SK-N-DZ (cell line): ENCODE results near the gene TNP2.

ENCODE experiments used
- DNase-seq: peaks from one replicate; pipeline ENCODE4 v3.0.0-alpha.2; 2015; ENCODE audit warnings: low spot score

TNP2 gene

DNA sequence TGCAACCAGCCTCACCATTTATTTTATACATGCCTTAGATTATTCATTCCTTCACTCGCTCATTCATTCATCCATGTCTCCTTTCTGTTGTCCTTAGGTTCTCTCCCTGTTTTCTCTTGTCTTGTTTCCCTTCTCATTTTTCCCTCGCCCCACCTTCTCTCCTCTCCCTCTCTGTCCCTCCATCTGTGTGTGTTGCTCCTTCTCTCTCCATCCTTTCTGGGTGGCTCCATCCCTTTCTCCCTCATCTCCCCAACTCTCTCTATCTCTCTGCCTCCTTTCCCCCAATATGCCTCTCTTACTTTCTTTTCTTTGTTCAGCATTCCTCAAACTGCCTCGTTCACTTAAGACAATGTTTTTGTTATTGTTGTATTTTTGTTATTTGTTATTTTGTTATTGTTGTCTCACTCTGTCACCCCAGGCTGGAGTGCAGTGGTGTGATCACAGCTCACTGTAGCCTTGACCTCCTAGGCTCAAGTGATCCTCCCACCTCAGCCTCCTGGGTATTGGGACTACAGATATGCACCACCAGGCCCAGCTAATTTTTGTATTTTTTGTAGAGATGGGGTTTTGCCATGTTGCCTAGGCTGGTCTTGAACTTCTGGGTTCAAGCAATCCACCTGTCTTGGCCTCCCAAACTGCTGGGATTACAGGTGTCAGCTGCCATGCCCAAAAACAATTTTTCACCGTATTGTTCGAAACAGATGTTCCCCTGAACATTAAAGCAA, 27.5 kb downstream of the TNP2 start:
- DNase-seq = no peak

- no peak for DNase-seq
These were observed 28.3 kb downstream of the TNP2 start for GRCh38 chr16:11240636-11241473.

DNA sequence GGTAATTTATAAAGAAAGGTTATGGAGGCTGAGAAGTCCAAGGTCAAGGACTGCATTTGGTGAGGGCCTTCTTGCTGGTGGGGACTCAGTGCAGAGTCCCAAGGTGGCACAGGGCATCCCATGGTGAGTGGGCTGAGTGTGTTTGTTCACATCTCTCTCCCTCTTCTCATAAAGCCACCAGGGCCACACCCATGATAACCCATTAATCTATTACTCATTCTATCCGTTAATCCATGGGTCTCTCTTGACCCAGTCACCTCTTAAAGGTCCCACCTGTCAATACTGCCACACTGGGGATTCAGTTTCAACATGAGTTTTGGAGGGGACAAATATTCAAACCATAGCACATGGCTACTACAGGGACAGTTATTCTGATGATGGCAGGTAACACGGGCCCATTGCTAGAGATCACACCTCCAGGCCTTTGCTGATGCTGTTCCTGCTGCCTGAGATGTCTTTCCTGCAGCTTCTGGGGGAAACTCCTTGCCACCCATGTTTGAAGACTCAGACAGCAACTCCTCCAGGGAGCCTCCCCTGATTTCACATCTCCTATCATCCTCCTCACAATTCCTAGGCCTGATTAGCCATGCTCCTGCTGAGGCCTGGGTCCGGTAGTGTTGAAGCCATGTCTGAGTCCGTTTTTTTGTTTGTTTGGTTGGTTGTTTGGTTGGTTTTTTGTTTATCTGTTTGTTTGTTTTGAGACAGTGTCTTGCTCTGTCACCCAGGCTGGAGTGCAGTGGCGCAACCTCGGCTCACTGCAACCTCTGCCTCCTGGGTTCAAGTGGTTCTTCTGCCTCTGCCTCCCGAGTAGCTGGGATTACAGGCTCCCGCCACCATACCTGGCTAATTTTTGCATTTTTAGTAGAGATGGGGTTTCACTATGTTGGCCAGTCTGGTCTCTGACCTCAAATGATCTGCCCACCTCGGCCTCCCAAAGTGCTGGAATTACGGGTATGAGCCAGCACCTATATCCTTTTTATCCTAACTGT, 29.2 kb downstream of the TNP2 start:
- no peak for DNase-seq

- peak; percentile 45 for DNase-seq
These were observed 30.6 kb downstream of the TNP2 start for GRCh38 chr16:11238272-11239202.

GRCh38 chr16:11236461-11237254, 32.5 kb downstream of the TNP2 start:
- no peak for DNase-seq

GRCh38 chr16:11235703-11235991, 33.5 kb downstream of the TNP2 start:
- DNase-seq = no peak

GRCh38 chr16:11234884-11235702, 34.0 kb downstream of the TNP2 start:
- DNase-seq = no peak

DNA sequence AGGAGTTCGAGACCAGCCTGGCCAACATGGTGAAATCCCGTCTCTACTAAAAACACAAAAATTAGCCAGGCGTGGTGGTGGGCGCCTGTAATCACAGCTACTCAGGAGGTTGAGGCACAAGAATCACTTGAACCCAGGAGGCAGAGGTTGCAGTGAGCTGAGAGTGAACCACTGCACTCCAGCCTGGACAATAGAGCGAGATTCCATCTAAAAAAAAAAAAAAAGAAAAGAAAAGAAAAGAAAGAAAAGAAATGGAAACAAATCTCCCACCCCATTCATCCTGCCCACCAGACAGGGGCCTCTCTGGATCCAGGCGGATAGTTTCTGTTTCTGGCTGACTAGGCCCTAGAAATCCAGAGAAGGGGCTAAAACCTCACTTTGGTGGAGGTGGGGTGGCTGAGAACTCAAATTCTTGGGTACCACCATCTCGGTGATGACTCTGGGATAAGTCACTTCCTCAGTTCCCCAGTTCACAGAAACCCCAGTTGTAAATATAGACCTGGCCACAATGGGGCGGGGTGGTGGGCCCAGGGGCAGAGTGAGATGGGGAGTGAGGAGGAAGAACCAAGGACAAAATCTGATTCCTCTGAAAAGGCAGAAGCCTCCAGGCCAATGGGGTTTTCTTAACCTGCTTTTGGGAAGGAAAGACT, 35.3 kb downstream of the TNP2 start:
- no peak for DNase-seq

DNA sequence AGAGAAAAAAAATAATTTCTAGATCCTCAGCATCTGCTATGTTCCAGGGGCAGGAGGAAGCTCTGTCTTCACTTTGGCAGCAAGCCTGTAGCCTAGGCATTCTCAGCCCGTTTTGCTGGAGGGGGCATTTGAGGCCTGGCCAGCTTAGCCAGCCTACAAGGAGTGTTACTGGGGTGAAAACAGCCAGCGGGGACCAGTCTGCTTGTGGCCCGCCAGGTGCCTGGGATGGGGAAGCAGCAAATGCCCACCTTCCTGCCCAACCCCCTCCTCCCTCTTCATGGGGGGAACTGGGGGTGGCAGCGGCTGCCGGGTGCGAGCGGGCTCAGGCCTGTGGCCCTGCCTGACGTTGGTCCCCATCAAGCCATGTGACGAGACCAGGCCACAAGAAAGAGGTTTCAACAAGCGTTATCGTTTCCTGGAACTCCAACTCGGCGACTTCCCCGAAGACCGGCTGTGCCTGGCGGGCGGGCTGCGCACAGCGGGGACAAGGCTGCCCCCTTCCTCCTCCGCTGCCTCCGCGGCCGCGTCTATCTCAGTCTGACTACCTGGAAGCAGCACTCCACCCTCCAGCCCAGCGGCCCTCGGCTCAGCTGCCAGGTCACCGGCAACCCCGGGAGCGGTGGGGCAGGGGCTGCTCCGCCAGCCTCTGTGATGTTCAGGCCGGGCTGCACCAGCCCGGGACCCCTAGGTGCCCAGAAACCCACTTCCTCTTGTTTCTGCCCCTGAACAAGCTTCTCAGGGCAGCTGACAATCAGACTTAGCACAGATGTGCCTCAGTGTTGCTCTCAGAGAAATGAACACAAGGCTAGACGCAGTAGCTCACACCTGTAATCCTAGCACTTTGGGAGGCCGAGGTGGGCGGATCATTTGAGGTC, 36.0 kb downstream of the TNP2 start:
- DNase-seq = no peak

- no peak for DNase-seq
These were observed 36.7 kb downstream of the TNP2 start for GRCh38 chr16:11232302-11232851.

DNA sequence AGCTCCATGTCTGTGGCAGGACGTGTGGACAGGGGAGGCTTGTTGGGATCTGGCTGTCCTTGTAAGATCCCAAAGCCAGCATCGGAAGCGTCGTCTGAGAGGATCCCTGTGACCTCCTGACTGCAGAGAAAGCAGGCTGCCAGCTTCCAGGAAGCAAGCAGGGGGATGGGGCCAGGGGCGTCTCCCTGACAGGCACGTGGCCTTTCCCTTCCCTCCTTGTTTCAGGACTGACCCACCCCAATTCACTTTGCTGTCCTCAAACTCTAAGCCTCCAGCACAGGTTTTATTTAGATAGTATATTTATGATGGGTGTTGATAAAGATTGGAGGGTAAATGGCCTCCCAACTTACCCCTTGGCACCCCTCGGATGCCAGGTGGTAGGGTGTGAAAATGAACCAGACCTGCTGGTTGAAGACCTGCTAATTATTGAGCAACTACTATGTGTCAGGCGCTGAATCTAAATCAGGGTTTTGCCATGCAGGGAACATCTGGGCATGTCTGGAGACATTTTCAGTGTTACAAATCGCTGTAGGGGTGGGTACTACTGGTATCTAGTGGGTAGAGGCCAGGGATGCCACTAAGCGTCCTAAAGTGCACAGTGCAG, 37.7 kb downstream of the TNP2 start:
- no peak for DNase-seq

DNA sequence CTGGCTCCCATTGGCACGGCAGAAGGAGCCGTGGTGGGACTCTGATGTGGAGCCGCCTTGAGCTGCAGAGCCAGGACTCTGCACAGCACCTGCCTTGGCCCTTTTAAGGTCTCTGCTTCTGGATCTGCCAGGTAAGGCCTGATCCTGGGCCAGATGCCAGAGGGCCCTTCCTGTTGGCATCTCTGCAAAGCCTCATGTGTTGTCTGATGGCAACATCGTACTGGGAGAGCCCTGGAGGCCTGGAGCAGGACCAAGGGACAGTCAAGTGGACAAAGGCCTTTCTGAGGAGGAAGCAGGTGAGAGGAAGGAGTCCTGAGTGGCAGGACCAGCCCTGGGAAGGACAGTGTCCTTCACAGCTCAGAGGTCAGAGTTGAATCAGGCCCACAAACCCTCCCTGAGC, 39.2 kb downstream of the TNP2 start:
- no peak for DNase-seq

DNA sequence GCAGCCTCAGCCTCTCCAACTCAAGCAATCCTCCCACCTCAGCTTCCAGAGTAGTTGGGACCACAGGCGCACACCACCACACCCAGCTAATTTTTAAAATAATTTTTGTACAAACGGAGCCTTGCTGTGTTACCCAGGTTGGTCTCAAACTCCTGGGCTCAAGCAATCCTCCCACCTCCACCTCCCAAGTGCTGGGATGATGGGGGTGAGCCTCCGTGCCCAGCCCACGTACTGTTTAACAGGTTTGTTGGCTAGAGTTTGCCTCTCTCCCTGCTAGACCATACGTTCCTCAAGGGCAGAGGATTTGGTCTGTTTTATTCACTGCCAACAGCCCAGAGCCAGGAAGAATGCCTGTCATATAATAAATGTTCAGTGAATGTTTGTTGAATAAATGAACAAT, 39.7 kb downstream of the TNP2 start:
- DNase-seq = no peak

DNA sequence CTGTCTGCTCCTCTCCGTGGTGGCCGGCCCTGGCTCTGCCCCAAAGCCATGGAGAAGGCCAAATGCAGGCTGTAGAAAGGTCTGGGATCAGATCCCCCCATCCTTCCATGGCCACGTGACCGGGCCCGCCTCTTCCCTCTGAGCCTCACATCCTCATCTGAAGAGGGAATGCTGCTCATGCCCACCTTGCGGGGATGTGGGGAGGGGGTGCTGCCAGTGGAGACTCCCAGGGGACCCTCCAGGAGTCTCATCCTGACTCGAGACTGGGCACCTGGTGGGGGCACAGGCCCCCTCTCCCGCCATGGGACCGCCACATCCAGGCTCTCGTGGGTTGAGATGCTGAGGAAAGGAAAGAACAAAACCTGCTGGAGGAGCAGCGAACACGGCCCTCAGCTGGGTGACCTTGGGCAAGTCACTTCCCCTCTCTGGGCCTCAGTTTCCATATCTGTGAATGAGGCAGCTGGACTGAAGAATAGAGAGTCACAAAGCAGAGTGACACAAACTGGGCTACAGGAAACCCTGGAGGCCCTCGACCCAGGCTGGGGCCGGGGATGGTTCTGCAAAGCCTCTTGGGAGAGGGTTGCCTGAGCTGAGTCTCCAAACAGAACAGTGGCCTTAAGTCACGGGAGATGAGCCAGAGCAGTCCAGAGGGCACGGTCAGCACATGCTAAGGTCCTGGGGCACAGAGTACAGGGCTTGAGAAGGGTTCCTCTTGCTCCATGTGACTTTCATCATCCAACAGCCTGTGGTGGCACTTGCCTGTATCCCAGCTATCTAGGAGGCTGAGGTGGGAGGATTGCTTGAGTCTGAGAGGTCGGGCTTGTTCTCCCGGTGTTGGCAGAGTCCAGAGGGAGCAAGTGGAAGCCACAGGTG, 43.2 kb downstream of the TNP2 start:
- no peak for DNase-seq

DNA sequence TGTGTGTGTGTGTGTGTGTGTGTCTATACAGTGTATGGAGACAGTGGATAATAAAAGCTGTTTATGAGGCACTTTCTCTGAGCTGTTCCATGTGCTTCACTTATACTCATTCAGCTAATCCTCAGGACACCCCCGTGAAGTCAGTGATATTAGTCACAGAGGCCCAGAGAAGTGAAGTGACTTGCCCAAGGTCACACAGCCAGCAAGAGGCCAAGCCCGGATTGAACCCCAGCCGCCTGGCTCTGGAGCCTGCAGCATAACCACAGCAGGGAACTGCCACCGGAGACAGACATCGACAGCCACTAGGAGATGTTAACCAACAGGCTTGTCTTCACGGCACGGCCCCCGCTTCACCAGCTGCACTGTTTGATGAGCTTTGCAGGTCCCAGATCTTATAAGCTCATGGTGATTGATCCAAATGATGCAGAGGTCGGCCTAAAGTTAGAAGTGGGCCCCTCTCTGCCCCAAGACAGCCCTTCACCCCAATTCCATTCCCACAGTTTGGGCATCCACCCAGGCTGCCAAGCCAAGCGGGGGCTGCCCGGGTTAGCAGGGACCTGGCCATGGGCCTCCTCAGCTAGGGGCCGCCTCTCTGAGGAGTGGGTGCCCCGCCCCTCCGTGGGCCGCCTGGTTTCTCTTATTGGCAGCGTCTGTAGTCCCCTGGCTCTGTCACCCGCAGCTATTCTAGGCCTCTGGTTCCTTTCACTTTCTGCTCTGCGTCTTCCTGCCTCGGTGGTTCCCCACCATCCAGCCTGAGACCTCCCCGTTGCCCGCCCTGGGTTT, 44.0 kb downstream of the TNP2 start:
- peak; percentile 40 for DNase-seq
